Fibroblast of villous mesenchyme (primary cell): ENCODE results near the gene SHC1. TPM values are rescaled to one million over a fixed set of nuclear protein-coding genes. Genes with fewer than 3 reads are reported as not detected.

Experiments
- DNase-seq: peaks from one replicate; pipeline ENCODE4 v3.0.0-alpha.2; 2010; ENCODE audit warnings: low read depth
- H3K4me3 ChIP-seq: 2 replicates; pipeline ENCODE4 v1.5.1; 2011; ENCODE audit warnings: low read depth, mild to moderate bottlenecking, low read length
- CTCF ChIP-seq: IDR thresholded peaks from 2 replicates; pipeline ENCODE4 v1.5.1; 2012; ENCODE audit warnings: low read depth, mild to moderate bottlenecking, low read length; ENCODE audit not compliant: insufficient read depth
- total RNA-seq: library from RNA; depleted of rRNA; stranded (reverse); fragments of >200 nt; gene quantifications from 2 replicates; pipeline ENCODE4 v1.2.3, GENCODE V29; 2012

Gene SHC1
- total RNA-seq, 1 donor, result 330 TPM

- no peak for DNase-seq
- no peak overlapping the region for H3K4me3 ChIP-seq
- TF ChIP-seq CTCF, result no peak
Measured at GRCh38 chr1:155007251-155007828, 36.8 kb upstream of the SHC1 start.

GRCh38 chr1:155006601-155007101 is 36.1 kb upstream of the SHC1 start:
- TF ChIP-seq CTCF, result no peak
- no peak overlapping the region for H3K4me3 ChIP-seq
- no peak for DNase-seq

GRCh38 chr1:155005076-155006011 is 34.8 kb upstream of the SHC1 start:
- DNase-seq, result no peak
- no peak overlapping the region for H3K4me3 ChIP-seq
- TF ChIP-seq CTCF, result no peak

DNA sequence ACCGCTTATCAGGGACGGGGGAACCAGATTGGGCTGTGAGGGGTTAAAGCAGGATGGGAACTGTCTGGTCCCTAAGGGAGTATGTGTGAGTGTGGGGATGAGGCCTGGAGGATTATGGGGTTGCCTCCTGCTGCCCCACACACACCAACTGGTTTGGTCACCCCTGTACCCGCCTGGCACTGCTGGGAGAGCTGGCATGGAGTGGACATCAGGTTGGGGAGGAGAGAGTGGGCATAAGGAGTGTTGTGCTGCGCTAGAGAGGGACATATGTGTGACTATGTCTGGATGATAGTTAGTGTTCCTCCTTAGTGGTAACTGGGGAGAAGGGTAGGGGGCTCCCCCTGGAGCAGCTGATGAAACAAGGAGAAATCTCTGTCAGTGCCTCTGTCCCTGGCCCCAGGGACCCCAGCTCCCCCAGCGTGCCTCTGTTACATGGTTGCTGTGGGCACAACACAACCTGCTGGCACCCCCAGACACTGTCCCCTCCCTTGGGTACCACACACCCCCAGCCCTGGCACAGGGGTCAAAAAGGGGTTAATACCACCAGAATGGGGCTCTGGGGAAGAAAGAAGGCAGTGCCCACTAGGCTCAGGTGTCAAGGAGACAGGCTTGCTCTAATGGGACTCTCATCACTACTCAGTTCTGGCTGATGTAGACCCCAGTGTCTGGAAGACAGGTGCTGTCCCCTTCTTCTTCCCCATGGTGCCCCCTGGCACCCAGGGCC is 34.0 kb upstream of the SHC1 start:
- TF ChIP-seq CTCF, result no peak
- no peak for DNase-seq
- peak overlapping the region; percentile 93 for H3K4me3 ChIP-seq

DNA sequence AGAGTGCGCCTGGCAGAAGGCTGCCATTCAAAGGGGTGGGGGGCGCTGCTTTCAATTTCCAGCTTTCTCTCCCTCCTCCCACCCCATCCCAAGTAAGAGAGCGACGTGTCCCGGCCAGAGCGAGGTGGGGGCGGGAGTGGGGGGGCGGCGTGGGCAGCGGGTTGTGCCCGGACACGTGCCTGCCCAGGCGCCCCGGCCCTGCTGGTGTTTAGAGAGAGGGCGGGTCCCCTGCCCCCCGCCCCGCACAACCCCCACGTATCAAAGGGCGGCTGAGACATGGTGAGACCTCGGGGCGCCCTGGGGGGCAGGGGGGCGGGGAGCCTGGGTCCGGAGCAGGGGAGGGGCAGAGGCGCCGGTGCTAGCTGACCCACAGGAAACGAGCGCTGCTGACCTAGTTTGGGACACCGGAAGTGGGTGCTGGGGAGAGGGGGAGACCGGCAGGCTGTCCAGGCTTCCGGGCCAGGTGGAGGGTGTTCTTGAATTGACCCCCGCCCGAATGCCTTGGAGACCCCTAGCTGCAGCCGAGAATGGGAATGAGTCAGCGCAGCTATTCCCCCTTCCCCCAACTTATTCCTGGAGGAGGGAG is 33.3 kb upstream of the SHC1 start:
- H3K4me3 ChIP-seq, result peak overlapping the region; percentile 93
- peak; percentile 60 for DNase-seq
- no peak for TF ChIP-seq CTCF

- peak; percentile 30 for DNase-seq
- peak overlapping the region; percentile 93 for H3K4me3 ChIP-seq
- no peak for TF ChIP-seq CTCF
Measured at GRCh38 chr1:155003227-155003765, 32.7 kb upstream of the SHC1 start.
